ENCODE data around the gene ZNF513.
"Not testable (repeated sequence)": the region's sequence is repeated elsewhere in the genome, so short reads cannot be mapped to it uniquely, and the experiment has no call there.

Gene ZNF513, protein sequence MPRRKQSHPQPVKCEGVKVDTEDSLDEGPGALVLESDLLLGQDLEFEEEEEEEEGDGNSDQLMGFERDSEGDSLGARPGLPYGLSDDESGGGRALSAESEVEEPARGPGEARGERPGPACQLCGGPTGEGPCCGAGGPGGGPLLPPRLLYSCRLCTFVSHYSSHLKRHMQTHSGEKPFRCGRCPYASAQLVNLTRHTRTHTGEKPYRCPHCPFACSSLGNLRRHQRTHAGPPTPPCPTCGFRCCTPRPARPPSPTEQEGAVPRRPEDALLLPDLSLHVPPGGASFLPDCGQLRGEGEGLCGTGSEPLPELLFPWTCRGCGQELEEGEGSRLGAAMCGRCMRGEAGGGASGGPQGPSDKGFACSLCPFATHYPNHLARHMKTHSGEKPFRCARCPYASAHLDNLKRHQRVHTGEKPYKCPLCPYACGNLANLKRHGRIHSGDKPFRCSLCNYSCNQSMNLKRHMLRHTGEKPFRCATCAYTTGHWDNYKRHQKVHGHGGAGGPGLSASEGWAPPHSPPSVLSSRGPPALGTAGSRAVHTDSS

GRCh38 chr2:27380626-27381545 lies at the start of gene ZNF513:
Gene ZNF513 (minus strand): TSS chr2:27380734. CDS start chr2:27380526, 208 bp downstream.
- H3K27ac Mint-ChIP-seq = peak within 1 kb of the TSS; percentile 90 to 98 (median 93)

DNA sequence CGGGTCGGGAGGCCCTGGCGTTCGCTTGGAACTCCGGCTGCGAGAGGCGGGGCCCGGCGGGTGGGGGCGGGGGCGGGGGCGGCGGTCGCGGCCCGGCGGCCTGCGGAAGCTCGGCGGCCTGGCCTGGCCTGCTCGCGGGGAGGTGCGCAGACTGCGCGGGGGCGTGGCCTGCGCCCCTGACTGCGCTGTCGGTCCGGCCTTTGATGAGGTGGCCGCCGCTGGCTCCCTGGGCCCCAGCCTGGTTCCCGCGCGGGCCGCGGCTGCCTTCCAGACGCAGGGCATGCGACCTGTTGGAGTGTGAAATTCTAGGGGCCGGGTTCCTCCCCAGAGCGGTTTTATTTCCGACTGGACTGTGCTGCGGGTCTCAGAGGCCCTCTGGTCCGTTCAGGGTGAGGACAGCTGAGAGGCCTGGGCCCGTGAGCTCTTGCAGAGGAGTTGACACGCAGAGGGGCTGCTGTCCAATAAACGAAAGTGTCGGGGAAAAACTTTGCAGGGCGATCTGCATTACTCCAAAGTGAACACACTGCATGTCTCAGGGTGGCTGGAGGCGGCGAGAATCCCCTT lies 48.5 kb upstream of the ZNF513 start:
- Mint-ChIP-seq H3K36me3 (ENCODE audit: low read depth) (peaks cover 15% of the 10 kb centered on the region), H3K4me1 (peaks cover 27% of the 10 kb centered on the region), H3K9me3 (no peaks in the 10 kb centered on the region), H3K27me3 (ENCODE audit: low read depth) (no peaks in the 10 kb centered on the region), H3K27ac (peak overlapping the region; percentile 94 to 98 (median 97)), H3K4me3 (peak overlapping the region; percentile 98 to 100 (median 98))
- TF ChIP-seq, protein P1, sequence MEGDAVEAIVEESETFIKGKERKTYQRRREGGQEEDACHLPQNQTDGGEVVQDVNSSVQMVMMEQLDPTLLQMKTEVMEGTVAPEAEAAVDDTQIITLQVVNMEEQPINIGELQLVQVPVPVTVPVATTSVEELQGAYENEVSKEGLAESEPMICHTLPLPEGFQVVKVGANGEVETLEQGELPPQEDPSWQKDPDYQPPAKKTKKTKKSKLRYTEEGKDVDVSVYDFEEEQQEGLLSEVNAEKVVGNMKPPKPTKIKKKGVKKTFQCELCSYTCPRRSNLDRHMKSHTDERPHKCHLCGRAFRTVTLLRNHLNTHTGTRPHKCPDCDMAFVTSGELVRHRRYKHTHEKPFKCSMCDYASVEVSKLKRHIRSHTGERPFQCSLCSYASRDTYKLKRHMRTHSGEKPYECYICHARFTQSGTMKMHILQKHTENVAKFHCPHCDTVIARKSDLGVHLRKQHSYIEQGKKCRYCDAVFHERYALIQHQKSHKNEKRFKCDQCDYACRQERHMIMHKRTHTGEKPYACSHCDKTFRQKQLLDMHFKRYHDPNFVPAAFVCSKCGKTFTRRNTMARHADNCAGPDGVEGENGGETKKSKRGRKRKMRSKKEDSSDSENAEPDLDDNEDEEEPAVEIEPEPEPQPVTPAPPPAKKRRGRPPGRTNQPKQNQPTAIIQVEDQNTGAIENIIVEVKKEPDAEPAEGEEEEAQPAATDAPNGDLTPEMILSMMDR (IDR thresholded peaks at IDR 0.05; ENCODE audit: unreplicated experiment in 3 of 3) = no peak

More at GRCh38 chr2:27380626-27381545, at the start of gene ZNF513:
- Mint-ChIP-seq H3K4me3 (peak within 1 kb of the TSS; percentile 90 to 93 (median 92)), H3K27me3 (ENCODE audit: low read depth) (no peaks in the 10 kb centered on the region), H3K36me3 (ENCODE audit: low read depth) (peaks cover 55% of the 10 kb centered on the region), H3K9me3 (no peaks in the 10 kb centered on the region), H3K4me1 (peaks cover 25% of the 10 kb centered on the region)
- TF ChIP-seq, protein P1 (IDR thresholded peaks at IDR 0.05; ENCODE audit: unreplicated experiment in 3 of 3) = no peak

GRCh38 chr2:27428213-27428977 lies 47.9 kb upstream of the ZNF513 start, which contains the start of gene NRBP1:
Gene NRBP1 (plus strand): TSS chr2:27428631. CDS start chr2:27433274, 4,643 bp downstream.
- TF ChIP-seq, protein P1 (IDR thresholded peaks at IDR 0.05; ENCODE audit: unreplicated experiment in 3 of 3) = no peak
- H3K9me3 Mint-ChIP-seq = no peaks in the 10 kb centered on the region
- peak within 1 kb of the TSS; percentile 98 to 100 (median 99) for H3K4me3 Mint-ChIP-seq
- H3K36me3 Mint-ChIP-seq (ENCODE audit: low read depth) = peaks cover 8% of the 10 kb centered on the region
- H3K27ac Mint-ChIP-seq = peak within 1 kb of the TSS; percentile 94 to 100 (median 99)
- H3K4me1 Mint-ChIP-seq = peaks cover 27% of the 10 kb centered on the region
- H3K27me3 Mint-ChIP-seq (ENCODE audit: low read depth) = no peaks in the 10 kb centered on the region

- peaks cover 27% of the 10 kb centered on the region for H3K4me1 Mint-ChIP-seq
- H3K27me3 Mint-ChIP-seq (ENCODE audit: low read depth) = no peaks in the 10 kb centered on the region
- TF ChIP-seq, protein P1 (IDR thresholded peaks at IDR 0.05; ENCODE audit: unreplicated experiment in 3 of 3) = no peak
- peaks cover 4% of the 10 kb centered on the region for H3K36me3 Mint-ChIP-seq (ENCODE audit: low read depth)
- H3K4me3 Mint-ChIP-seq = peak overlapping the region; percentile 97 to 99 (median 98)
- no peaks in the 10 kb centered on the region for H3K9me3 Mint-ChIP-seq
- peak overlapping the region; percentile 94 to 100 (median 99) for H3K27ac Mint-ChIP-seq
These were observed 47.3 kb upstream of the ZNF513 start for GRCh38 chr2:27427863-27428212.

DNA sequence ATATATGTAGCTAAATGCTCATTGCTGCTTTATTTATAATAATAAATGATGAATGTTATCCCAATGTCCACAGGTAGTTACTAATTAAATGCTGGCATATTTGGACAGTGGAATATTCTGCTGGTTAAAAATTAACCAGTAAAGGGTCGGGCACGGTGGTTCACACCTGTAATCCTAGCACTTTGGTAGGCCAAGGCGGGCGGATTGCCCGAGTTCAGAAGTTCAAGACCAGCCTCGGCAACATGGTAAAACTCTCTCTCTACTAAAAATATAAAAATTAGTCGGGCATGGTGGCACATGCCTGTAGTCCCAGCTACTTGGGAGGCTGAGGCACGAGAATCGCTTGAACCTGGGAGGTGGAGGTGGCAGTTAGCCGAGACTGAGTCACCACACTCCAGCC lies 44.5 kb upstream of the ZNF513 start:
- not testable (repeated sequence) for H3K36me3 Mint-ChIP-seq (ENCODE audit: low read depth); H3K27me3 Mint-ChIP-seq (ENCODE audit: low read depth); H3K9me3 Mint-ChIP-seq; H3K27ac Mint-ChIP-seq; H3K4me3 Mint-ChIP-seq
- H3K4me1 Mint-ChIP-seq = peaks cover 17% of the 10 kb centered on the region
